Muscle of leg (tissue), 11 donors: ENCODE results near the gene RAPGEF5. TPM values are rescaled to one million over a fixed set of nuclear protein-coding genes. Genes with fewer than 3 reads are reported as not detected.
A peak's percentile ranks its signal among the peaks of the same experiment; 100 is the strongest.

ENCODE experiments used
- DNase-seq: peaks from one replicate; pipeline ENCODE4 v3.0.0; 2013
- H3K27ac ChIP-seq: one replicate; pipeline ENCODE4 v1.5.1; 2013; ENCODE audit warnings: mild to moderate bottlenecking, low read length, control low read depth
- H3K27me3 ChIP-seq: one replicate; pipeline ENCODE4 v1.6.1; 2013; ENCODE audit warnings: low read length; ENCODE audit not compliant: control insufficient read depth, insufficient read depth
- H3K36me3 ChIP-seq: one replicate; pipeline ENCODE4 v1.6.1; 2013; ENCODE audit warnings: low read length; ENCODE audit not compliant: control insufficient read depth, insufficient read depth
- H3K4me1 ChIP-seq: one replicate; pipeline ENCODE4 v1.6.1; 2013; ENCODE audit warnings: low read length; ENCODE audit not compliant: control insufficient read depth, insufficient read depth
- H3K4me3 ChIP-seq: one replicate; pipeline ENCODE4 v1.5.1; 2013; ENCODE audit warnings: low read length, control low read depth
- H3K9me3 ChIP-seq: replicated peaks from 2 replicates; pipeline ENCODE4 v1.6.1; 2013; ENCODE audit warnings: low read depth, low read length; ENCODE audit not compliant: control insufficient read depth
- WGBS: methylation state at CpG from one replicate; pipeline ENCODE4 v1.1.5; 2013; ENCODE audit warnings: missing lambda C conversion rate; ENCODE audit not compliant: insufficient coverage; 5-methylcytosine and 5-hydroxymethylcytosine counted together
- polyA plus RNA-seq, 8 donors: library from polyadenylated mRNA; unstranded; fragments of 120-200 nt; gene quantifications; one replicate each; pipeline versions ENCODE4 v1.2.1 to v1.2.3, GENCODE V29; 2013; ENCODE audit warnings: inconsistent platforms in 1 of 8, low replicate concordance in 1 of 8; ENCODE audit not compliant: insufficient read length in 8 of 8, insufficient read depth in 1 of 8
- total RNA-seq: library from RNA; stranded (reverse); fragments of 120-200 nt; gene quantifications from one replicate; pipeline ENCODE4 v1.2.4, GENCODE V29; 2013

RAPGEF5 gene
- total and polyA plus RNA-seq, 9 donors = 11.2 to 21.8 (median 13.5) TPM

DNA sequence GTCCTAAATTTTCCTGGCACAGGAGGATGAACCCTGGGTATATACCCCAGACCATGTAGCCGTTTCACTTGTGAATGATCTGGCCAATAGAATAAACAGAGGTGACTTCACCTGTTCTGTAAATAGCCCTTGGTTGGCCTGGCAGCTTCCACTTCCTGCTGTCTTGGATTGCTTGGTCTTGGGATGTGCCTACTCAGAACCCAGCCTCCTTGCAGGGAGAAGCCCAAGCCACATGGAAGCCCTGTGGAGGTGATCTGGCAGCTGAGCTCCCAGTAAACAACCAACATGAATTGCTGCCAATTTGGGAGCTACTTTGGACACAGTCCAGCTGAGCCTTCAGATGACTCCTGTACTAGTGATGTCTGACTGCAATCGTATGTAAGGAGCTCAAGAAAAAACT, 4.8 kb upstream of the RAPGEF5 start:
- Histone ChIP-seq H3K36me3 (no peaks in the 10 kb centered on the region), H3K4me1 (peaks cover 6% of the 10 kb centered on the region), H3K4me3 (no peak overlapping the region), H3K27ac (no peak overlapping the region), H3K9me3 (no peaks in the 10 kb centered on the region), H3K27me3 (peaks cover 7% of the 10 kb centered on the region)
- DNase-seq = peak; percentile 7
- WGBS = 64% methylated on average over 1 of the region's 2 CpGs

- no peak for DNase-seq
- 79% methylated on average over 4 of the region's 6 CpGs for WGBS
- Histone ChIP-seq H3K4me3 (no peak overlapping the region), H3K36me3 (no peaks in the 10 kb centered on the region), H3K4me1 (peaks cover 8% of the 10 kb centered on the region), H3K27me3 (peaks cover 7% of the 10 kb centered on the region), H3K9me3 (no peaks in the 10 kb centered on the region), H3K27ac (no peak overlapping the region)
Observed at GRCh38 chr7:22361320-22361719, 4.4 kb upstream of the RAPGEF5 start.

DNA sequence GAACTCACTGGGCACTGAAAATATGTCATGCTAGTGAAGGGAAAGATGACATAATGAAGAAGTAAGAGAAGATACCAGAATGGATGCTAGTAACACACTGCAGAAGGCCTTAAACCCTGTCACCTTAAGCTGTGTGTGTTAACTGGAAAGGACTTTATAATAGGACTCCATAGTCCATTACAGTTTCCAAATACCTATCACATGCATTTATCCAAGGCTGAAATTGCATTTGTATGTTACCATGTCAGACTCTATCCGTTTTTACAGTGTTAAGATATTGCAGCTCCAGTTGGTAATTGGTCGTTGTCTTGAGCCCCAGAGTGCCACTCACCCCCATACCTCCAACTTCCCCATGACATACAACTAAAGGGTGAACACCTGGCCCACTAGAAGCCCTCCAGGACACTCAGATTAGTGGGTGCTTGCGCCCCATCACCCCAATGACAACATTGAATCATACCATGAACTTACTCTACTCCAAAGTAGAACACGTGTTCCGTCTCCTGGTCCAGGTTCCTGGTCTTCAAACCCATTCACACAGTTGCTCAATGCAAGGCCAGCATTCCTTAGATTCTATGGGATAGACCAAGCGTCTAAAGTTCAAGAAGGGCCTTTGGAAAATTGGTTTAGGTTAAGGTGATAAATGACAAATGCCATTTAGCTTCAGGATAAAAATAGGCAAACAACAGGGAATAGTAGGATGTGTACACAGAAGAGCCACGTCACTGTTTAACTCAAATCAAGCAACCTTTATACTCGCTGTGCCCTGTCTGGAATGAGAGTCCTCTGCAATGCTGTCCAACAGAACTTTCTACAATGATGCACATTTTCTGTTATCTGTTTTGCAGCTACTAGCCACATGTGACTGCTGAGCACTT, 2.1 kb upstream of the RAPGEF5 start:
- Histone ChIP-seq H3K27me3 (peaks cover 19% of the 10 kb centered on the region), H3K36me3 (no peaks in the 10 kb centered on the region), H3K9me3 (peaks cover 3% of the 10 kb centered on the region), H3K27ac (no peak overlapping the region), H3K4me1 (peaks cover 13% of the 10 kb centered on the region), H3K4me3 (no peak overlapping the region)
- 83% methylated on average over 2 of the region's 8 CpGs for WGBS
- DNase-seq = no peak

DNA sequence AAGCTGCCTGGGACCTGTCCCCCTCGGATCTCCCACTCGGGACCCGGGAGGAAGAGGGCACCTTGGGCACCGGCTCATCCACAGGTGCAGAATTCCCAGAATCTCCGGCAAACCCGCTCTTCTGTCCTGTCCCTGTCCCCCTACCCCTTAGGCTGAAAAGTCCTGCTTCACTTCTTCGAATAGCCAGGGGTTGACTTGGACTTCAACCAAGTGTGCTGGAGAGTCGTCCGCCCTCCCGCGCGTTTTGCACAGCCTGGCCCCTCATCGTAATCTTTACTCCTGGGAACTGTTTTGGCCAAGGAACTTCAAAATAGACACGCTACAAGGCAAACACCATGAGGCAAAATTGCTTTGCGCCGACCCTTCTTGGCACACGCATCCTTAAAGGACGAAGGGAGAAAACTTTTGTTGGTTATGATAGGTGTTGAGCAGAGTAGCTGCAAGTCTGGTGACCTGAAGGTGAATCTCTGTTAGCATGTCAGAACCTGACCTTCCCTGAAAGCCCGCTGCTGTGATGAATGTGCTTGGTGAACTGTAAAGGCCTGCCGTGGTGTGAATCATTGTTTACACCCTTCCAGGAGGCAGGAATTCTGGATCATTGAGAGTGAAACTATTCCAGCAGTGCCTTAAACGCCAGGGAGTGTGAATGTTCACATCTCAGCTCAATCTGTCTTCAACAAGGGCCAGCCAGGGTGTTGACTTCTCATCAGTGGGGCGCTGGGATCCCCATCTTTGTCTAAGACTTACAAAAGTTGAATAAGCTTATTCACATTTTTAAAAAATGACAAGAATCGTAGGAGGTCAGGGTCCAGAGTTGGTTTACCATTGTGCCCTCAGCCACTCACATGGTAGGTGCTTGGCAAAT, 589 bp upstream of the RAPGEF5 start:
- Histone ChIP-seq H3K27ac (no peak overlapping the region), H3K36me3 (no peaks in the 10 kb centered on the region), H3K4me3 (no peak overlapping the region), H3K4me1 (peaks cover 13% of the 10 kb centered on the region), H3K9me3 (peaks cover 3% of the 10 kb centered on the region), H3K27me3 (peaks cover 19% of the 10 kb centered on the region)
- 24% methylated on average over 21 of the region's 23 CpGs for WGBS
- DNase-seq = no peak

- peak overlapping the region; percentile 30 for H3K4me3 ChIP-seq
- H3K9me3 ChIP-seq = peaks cover 3% of the 10 kb centered on the region
- H3K36me3 ChIP-seq = no peaks in the 10 kb centered on the region
- no peak for DNase-seq
- H3K4me1 ChIP-seq = peaks cover 13% of the 10 kb centered on the region
- H3K27ac ChIP-seq = no peak overlapping the region
- 31% methylated on average over 17 of the region's 26 CpGs for WGBS
- H3K27me3 ChIP-seq = peaks cover 19% of the 10 kb centered on the region
Observed at GRCh38 chr7:22356010-22356691, 803 bp downstream of the RAPGEF5 start.

DNA sequence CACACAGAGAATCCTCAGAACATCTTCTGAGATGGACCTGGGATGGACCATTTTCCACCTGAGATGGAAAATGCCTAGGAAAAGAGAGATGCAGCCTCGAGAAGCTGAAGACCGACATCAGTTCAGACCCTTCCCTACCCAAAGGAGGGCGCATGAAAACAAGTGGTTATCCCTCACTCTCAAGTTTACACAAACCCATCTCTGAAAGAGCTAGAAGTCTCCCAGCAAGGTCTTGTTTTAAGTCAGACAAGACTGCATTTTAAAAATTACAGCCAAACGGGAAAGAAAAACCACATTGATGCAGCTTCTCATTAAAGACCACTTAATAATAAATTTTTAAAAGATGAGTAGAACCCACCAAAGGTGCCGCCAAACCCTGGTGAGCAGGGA, 1.3 kb downstream of the RAPGEF5 start:
- 100% methylated on average over 1 of the region's 5 CpGs for WGBS
- H3K27ac ChIP-seq = no peak overlapping the region

GRCh38 chr7:22354462-22354861, 2.5 kb downstream of the RAPGEF5 start:
- Histone ChIP-seq H3K27me3 (peaks cover 19% of the 10 kb centered on the region), H3K4me1 (peaks cover 13% of the 10 kb centered on the region), H3K9me3 (peaks cover 3% of the 10 kb centered on the region), H3K36me3 (no peaks in the 10 kb centered on the region), H3K27ac (no peak overlapping the region), H3K4me3 (no peak overlapping the region)
- no peak for DNase-seq
- no CpG with 5 or more reads among the region's 2 CpGs for WGBS

More for the DNA sequence above, 1.3 kb downstream of the RAPGEF5 start:
- no peak overlapping the region for H3K4me3 ChIP-seq
- H3K27me3 ChIP-seq = peaks cover 19% of the 10 kb centered on the region
- DNase-seq = no peak
- H3K4me1 ChIP-seq = peaks cover 13% of the 10 kb centered on the region
- H3K36me3 ChIP-seq = no peaks in the 10 kb centered on the region
- H3K9me3 ChIP-seq = peaks cover 3% of the 10 kb centered on the region

GRCh38 chr7:22352887-22353286, 4.1 kb downstream of the RAPGEF5 start:
- Histone ChIP-seq H3K27ac (no peak overlapping the region), H3K9me3 (peaks cover 3% of the 10 kb centered on the region)

GRCh38 chr7:22351878-22352277, 5.1 kb downstream of the RAPGEF5 start:
- Histone ChIP-seq H3K36me3 (no peaks in the 10 kb centered on the region), H3K27ac (no peak overlapping the region), H3K4me3 (no peak overlapping the region), H3K9me3 (peaks cover 3% of the 10 kb centered on the region), H3K4me1 (peaks cover 7% of the 10 kb centered on the region), H3K27me3 (peaks cover 12% of the 10 kb centered on the region)
- DNase-seq = no peak
- 86% methylated on average over 1 of the region's 2 CpGs for WGBS

More at GRCh38 chr7:22352887-22353286, 4.1 kb downstream of the RAPGEF5 start:
- Histone ChIP-seq H3K36me3 (no peaks in the 10 kb centered on the region), H3K27me3 (peaks cover 19% of the 10 kb centered on the region), H3K4me1 (peaks cover 13% of the 10 kb centered on the region), H3K4me3 (no peak overlapping the region)
- WGBS = 94% methylated on average over 4 of the region's 4 CpGs
- DNase-seq = no peak

DNA sequence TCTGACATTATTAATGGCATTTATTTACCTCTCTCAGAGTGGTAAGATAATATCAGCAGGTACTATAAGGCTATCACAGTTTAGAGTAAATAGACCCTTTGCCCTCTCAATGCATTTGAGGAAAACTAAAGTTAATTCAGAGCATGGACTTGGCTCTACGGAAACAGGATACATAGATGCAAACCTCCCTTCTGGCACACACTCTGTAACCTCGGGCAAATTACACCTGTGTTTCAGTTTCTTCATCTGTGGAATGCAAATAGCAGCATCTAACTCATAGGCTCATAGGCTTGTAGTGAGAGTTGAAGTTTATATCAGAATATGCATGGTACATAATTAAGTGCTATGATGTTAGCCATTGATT, 5.6 kb downstream of the RAPGEF5 start:
- peaks cover 3% of the 10 kb centered on the region for H3K9me3 ChIP-seq
- WGBS = no CpG with 5 or more reads among the region's 2 CpGs
- H3K4me1 ChIP-seq = peaks cover 5% of the 10 kb centered on the region

More for the DNA sequence above, 5.6 kb downstream of the RAPGEF5 start:
- no peak for DNase-seq
- H3K27ac ChIP-seq = no peak overlapping the region
- peaks cover 12% of the 10 kb centered on the region for H3K27me3 ChIP-seq
- no peak overlapping the region for H3K4me3 ChIP-seq
- H3K36me3 ChIP-seq = no peaks in the 10 kb centered on the region
